GM12872 (cell line): Measurements from ENCODE around the gene TMEM255B.

ENCODE experiments used
- TF ChIP-seq, protein P1 (sequence below): IDR thresholded peaks from 3 replicates; pipeline ENCODE4 v1.5.1; 2011; ENCODE audit warnings: low read depth, mild to moderate bottlenecking, low read length, moderate library complexity; ENCODE audit not compliant: insufficient read depth

Gene TMEM255B

DNA sequence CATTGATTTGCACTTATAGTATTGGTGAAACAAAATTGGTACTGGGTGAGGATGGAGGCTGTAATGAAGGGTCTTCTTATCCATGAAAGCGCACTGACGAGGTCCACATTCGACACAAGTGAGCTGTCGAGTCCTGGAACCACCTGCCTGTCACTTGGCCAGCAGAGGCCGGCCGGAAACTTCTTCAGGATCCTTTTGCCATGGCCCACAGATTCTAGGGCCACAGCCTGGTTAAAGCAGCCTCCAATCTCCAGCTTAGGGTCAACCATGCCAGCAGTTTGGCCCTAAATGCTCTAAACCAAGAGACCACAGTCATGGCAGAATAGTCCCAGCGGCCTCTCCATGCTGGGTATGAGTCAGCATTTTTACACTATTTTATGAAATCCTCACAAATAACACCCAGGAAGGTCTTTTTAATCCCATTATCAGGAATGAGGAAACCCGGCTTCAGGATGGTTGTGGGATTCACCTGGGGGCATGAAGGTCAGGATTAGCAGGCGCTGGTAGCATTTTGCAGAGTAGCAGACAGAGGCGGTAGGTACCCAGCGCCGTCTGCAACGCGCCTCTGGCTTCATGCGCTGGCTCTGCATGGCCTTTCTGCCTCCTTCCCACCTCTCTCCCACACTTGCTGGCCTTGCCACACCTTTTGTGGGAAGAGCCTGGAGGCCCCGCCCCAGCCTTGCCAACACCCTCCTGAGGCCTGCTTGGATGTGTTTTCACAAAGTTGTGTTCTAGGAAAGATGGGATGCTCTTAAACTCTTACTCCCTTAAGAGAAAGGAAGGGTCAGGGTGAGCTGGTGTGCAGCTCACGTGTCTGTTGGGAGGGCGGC, 89.6 kb downstream of the TMEM255B start:
- TF ChIP-seq, protein P1, sequence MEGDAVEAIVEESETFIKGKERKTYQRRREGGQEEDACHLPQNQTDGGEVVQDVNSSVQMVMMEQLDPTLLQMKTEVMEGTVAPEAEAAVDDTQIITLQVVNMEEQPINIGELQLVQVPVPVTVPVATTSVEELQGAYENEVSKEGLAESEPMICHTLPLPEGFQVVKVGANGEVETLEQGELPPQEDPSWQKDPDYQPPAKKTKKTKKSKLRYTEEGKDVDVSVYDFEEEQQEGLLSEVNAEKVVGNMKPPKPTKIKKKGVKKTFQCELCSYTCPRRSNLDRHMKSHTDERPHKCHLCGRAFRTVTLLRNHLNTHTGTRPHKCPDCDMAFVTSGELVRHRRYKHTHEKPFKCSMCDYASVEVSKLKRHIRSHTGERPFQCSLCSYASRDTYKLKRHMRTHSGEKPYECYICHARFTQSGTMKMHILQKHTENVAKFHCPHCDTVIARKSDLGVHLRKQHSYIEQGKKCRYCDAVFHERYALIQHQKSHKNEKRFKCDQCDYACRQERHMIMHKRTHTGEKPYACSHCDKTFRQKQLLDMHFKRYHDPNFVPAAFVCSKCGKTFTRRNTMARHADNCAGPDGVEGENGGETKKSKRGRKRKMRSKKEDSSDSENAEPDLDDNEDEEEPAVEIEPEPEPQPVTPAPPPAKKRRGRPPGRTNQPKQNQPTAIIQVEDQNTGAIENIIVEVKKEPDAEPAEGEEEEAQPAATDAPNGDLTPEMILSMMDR, result no peak

DNA sequence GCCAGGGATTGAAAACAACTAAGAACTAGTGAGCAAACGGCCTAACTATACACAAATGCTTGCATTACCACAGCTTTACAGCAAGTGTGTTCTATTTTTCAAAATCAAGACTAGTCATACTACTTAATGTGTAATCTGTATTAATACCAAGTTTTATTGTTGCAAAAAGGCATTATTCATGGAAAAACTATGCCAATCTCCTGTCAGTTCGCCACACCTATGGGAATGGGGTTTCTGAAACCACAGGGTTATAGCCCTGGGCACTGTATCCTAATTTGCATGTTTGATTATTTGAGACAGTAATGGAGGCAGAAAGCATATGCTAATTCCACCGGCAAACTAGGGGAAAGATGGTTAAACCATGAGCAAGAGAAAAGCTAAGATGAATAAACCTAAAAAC, 90.5 kb downstream of the TMEM255B start:
- TF ChIP-seq, protein P1, result no peak

DNA sequence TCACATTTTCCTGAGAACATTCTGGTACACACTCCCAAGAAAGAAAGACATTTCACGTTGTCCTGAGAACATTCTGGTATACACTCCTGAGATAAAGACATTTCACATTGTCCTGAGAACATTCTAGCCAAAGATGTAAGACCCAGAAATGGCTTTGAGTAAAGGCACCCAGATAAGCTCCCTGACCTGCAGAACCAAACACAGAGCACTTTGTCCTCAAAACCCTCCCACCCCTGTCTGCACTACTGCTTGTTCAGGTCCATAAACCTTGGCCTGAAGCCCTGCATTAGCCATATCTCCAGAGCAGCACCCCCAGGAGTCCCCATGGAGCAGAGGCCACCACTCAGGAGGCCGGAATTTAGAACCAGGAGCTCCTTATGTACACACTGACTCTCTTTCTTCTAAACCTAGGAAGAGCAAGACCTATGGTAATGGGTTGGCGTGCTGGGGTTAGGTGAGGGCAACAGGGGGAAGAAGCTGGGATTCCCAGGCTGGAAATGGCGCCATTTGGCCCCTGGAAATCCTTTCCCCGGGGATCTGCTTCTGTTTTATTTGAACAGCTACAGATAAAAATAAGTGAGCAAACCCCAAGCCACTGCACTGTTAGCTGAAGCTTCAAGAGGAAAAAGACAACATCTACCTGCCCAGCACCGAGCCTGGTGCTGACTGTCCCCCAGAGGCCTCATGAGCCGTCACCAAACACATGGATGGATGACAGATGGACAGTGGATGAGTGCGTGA, 91.1 kb downstream of the TMEM255B start:
- TF ChIP-seq, protein P1, result no peak

DNA sequence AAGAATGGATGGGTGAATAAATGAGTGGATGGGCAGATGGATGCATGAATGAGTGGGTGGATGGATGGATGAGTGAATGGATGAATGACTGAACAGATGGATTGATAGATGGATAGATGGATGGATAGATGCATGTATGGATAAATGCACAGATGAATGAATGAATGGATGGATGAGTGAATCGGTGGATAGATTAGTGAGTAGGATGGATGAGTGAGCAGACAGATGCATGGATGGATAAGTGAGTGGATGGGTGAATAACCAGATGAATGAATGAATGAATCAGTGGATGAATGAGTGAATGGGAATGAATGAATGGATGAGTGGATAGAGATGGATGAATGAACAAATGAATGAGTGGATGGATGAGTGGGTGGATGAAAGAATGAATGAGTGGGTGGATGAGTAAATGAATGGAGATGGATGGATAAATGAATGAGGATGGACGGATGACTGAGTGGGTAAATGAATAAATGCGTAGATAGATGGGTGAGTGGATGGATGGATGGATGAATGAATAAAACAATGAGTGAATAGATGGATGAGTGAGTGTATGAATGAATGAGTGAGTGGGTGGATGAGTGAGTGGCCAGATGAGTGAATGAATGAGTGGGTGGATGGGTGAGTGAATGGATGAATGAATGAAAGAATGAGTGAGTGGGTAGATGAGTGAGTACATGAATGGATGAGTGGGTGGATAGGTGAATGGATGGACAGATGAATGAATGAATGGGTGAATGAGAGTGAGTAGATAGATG, 91.9 kb downstream of the TMEM255B start:
- TF ChIP-seq, protein P1, result no peak

DNA sequence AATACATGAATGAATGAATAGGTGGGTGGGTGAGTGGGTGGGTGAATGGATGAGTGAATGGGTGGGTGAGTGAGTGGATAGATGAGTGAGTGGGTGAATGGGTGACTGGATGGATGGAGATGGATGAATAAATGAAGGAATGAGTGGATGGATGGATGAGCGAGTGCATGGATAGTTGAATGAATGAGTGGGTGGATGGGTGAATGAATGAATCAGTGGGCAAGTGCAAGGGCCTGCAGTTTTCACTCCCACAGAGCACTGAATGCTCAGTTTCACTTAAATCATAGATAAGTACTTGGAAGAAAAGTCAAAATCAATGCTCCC, 92.4 kb downstream of the TMEM255B start:
- TF ChIP-seq, protein P1, result no peak

DNA sequence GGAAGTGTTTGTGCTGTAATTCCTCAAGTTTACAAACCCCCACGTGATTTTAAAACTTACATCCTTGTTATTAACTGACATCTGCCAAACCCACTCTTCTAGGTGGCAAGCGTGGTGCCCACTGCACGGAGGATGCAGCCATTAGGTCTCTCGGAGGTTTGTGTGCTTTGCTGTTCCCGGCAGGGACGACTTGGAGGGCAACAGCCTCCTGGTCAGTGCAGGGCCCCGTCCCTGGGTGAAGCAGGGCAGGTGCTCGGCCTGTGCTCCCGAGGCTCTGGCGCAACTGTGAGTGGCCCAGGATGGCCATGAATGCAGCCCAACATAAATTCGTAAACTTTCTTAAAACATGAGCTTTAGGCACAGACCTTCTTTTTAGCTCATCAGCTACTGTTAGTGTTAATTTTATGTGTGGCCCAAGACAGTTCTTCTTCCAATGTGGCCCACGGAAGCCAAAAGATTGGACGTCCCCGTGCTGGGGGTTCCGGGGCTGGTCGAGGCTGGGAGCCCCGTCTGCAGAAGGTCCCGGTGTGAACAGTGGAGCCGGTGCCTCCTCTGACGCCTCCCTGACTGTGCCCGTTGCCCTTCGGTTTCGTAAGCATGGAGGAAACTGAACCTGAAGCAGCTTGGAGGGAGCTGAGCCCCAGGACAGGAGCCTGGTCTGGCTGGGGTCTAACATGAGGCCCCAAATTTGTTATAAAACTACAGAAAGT, 93.0 kb downstream of the TMEM255B start:
- TF ChIP-seq, protein P1, result no peak
